ENCODE results near the gene TRAP1. TPM values are rescaled to one million over a fixed set of nuclear protein-coding genes. Genes with fewer than 3 reads are reported as not detected.
"Not testable (repeated sequence)": the region's sequence is repeated elsewhere in the genome, so short reads cannot be mapped to it uniquely, and the experiment has no call there.

Gene TRAP1
- polyA plus RNA-seq, 5 donors = 75.3 to 95.2 (median 80.6) TPM

DNA sequence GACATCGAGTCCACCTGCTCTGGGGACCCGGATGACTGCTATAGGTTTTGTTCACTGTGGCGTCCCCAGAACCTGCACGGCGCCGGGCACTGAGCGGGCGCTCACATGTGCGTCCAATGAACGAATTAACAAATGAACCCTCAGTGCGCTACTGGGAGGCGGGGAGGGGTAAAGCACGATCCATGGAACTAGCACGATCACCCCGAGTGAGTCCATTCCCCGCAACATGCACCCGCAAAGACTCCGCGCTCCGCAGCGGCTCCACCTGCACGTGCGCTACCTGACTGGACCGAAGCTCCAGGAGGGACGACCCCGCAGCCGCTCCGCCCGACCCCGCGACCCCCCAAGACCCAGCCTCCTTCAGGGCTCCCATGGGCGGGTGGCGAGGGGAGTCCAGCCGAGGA, 491 bp downstream of the TRAP1 start:
- no peak for DNase-seq

- DNase-seq = no peak
Measured at GRCh38 chr16:3715430-3715829, 1.9 kb downstream of the TRAP1 start.

GRCh38 chr16:3714378-3714777, 2.9 kb downstream of the TRAP1 start:
- DNase-seq = not testable (repeated sequence)

DNA sequence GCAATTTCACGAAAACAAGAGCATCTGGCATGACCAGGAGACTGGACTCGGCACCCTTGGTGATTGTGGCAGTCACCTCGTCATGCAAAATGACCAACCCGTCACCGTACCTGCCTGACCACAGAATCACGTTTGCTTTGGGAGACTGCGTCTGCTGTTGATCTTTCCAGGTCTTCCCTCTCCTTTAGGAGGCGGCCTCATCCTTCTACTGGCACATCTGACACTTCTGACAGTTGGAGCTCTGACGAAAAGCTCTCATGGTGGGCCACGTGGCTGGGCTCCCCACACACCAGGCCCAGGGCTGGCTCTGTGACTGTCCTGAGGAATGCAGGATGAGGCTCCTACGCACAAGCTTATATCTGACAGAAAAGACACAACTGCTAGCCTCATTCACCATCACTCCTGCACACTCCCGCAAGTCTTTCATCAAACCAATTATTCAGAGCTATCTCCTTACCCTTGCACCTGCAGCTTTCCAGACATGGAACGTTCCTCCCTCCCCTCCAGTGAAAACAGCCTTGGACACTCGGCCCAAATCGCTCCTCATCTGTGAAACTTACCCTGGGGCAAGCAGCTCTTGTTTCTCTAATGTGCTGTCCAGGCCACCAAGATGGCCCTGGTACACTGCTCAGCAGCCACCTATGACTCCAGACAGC, 3.6 kb downstream of the TRAP1 start:
- DNase-seq = no peak

DNA sequence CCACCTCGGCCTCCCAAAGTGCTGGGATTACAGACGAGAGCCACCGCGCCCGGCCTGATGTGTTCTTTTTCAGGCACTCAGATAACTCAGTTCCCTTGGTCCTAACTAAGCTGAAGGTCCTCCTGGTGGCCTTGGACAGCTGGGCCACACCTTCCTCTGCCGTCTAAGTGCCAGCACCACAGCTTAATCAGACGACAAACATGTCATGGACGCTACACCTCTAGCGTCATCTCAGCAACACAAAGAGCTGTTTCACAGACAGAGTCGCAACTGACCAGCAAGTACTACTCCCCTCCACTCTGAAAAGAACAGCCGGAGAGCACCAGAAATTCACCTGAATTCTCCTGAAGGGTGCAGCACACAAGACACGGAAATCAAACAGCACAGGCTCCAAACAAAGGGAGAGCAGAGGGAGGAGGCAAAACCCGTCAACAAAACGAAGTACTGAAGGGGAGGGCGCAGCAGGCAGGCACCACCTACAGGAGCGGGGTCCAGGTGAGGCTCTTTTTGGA, 4.4 kb downstream of the TRAP1 start:
- DNase-seq = no peak

- no peak for DNase-seq
Measured at GRCh38 chr16:3706253-3707012, 10.9 kb downstream of the TRAP1 start.

DNA sequence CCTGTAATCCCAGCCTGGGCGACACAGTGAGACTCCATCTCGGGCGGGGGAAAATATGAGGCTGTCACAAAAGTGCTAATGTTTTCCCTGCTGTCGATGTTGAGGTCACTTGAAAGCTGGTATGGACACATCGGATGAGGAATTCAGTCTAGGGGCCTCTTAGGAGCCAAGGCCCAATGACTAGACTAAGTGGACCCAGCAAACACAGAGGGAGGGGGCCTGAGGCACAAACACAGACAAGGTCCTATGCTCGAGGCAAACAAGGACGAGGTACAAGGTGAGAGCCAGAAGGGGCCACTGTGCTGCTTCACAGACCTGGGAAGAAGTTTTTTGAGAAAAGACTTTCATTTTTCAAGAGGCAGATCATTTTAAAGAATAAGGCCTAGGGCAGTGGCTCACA, 15.2 kb downstream of the TRAP1 start:
- no peak for DNase-seq

GRCh38 chr16:3701531-3701930, 15.8 kb downstream of the TRAP1 start:
- no peak for DNase-seq

GRCh38 chr16:3698941-3699340, 18.4 kb downstream of the TRAP1 start:
- DNase-seq = no peak

DNA sequence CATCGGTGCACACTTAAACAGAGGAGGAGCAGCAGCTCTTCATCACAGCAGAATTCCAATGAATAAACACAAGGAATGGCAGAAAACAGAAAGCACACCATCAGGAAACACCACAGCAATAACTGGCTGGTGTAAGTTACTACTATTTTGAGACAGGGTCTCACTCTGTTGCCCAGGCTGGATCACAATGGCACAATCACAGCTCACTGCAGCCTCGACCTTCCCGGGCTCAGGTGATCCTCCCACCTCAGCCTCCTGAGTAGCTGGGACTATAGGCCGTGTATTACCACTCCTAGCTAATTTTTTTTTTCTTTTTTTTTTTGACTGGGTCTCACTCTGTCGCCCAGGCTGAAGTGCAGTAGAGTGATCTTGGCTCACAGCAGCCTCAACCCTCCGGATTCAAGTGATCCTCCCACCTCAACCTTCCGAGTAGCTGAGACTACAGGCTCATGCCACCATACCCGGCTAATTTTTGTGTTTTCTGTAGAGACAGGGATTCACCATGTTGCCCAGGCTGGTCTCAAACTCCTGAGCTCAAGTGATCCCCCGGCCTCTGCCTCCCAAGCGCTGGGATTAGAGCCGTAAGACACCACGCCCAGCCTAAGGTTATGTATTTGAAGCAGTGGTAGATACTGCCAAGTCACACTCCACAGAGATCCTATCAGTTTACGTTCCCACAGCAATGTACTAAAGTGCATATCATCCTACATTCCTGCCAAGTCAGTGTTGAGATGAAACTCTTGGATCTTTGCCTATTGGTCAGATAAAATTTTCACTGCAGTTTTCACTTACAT, 20.7 kb downstream of the TRAP1 start:
- no peak for DNase-seq

DNA sequence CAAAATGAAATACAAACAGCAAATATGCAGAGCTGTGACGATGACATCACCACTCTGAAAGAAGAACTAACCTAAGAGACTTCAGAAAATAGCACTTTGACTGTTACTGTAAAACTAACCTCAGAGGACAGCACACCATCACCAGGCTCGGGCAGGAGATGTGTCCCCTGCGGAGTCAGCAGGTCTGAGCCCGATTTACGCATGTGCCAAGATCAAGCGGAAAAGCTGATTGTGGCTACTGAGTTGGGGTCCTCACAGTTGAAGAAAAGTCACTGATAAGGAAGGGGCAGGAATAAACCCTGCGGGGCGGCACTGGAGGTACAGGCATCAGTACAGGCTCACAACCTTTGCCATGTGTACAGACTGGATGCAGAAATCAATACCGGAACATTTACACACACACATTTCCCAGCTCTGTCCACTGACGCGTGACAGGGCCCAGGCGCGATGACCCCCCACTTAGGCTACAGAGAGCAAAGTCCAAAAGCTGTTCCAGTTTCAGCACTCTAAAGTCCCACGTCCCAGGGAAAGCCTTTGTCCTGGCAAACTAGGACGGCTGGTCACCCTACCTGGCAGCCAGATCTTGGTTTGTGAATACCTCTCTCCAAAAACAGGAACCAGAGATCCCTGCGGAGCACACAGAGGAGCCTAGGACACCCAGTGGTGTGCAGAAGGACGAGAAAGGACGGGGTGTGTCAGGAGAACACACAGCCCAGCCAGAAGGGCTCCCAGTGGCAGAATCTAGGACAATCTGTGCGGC, 21.5 kb downstream of the TRAP1 start:
- no peak for DNase-seq

- no peak for DNase-seq
Measured at GRCh38 chr16:3694051-3694450, 23.3 kb downstream of the TRAP1 start.

DNA sequence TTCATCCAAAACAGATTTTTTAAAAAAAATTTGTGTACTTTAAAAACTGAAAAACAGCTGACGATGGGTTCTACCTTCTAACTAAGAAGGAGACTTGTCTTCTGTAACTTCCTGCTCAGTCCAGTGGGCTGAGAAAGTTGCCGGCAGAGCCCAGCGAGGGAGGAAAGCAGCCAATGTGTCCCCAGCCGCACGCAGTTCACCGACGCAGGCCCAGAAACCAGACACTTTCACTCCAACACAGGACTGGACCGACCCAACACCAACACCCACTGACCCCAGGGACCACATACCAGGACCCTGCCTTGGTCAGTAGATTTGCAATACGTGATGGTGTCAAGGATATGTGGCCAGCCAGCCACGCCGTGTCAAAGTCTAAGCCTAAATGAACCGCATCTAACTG, 25.6 kb downstream of the TRAP1 start:
- no peak for DNase-seq

DNA sequence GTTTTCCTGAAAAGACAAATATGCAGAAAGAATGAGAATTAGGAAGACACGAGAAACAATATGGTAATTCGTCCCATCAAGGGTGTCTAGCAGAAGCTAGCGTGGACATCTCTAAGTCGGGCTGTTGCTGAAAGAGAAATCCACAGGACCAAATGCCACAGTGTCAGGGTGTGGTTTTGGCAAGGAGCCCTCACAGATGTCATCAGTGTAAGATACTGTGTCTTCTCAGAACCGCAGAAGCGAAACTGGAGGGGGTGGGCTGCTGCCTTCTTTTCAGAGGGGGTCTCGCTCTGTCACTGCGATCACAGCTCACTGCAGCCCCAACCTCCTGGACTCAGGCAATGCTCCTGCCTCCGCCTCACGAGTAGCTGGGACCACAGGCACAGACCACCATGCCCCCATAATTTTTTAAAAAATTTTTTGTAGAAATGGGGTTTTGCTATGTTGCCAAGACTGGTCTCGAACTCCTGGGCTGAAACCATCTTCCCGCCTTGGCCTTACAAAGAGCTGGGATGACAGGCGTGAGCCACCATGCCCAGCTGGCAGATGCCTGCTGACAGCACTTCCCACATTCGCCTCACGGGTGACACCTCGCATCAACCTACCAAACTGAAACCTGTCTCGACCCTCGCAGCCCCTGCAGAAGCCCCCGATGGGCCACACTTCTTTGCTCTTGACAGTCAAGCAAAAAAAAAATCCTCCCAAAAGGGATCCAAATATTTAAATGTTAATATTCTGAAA, 26.2 kb downstream of the TRAP1 start:
- DNase-seq = no peak

GRCh38 chr16:3690470-3690928, 26.8 kb downstream of the TRAP1 start:
- peak; percentile 81 to 88 for DNase-seq

GRCh38 chr16:3689731-3690130, 27.6 kb downstream of the TRAP1 start:
- no peak for DNase-seq

DNA sequence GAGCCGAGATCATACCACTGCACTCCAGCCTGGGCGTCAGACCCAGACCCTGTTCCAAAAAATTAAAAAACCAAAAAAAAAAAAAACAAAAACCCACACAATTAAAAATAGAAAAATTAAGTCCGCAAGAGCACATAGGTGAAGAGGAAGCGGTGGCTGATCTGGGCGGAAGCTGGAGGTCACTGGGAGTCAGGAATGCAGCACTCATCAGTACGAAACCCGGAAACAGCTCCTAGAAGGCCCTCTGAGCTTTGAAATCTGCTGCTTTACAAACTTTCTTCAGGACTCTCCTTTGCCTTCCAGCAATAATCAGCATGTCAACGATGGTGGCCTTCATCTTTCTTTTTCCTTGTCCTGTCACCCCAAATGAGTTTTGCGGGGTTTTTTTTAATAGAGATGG, 29.5 kb downstream of the TRAP1 start:
- no peak for DNase-seq

- DNase-seq = no peak
Measured at GRCh38 chr16:3687021-3687420, 30.3 kb downstream of the TRAP1 start.

GRCh38 chr16:3681206-3681605, 36.1 kb downstream of the TRAP1 start:
- DNase-seq = no peak

- no peak for DNase-seq
Measured at GRCh38 chr16:3677994-3678393, 39.3 kb downstream of the TRAP1 start.

GRCh38 chr16:3675601-3676130, 41.7 kb downstream of the TRAP1 start:
- DNase-seq = no peak

All from right lung (tissue), 5 donors.